MM.1S (cell line): ENCODE results near the gene RPL21.

Source experiments
- DNase-seq: peaks from one replicate; pipeline ENCODE4 v3.0.0-alpha.2; 2015
- H2AFZ ChIP-seq: fragments of 300-600 bp; sonication (generic); 2 replicates; pipeline ENCODE4 v1.6.0; 2016; ENCODE audit warnings: antibody characterized with exemption, low read length
- H3F3A ChIP-seq: fragments of 300-600 bp; sonication (generic); 2 replicates; pipeline ENCODE4 v1.6.1; 2016; ENCODE audit warnings: mild to moderate bottlenecking, antibody characterized with exemption, low read length, moderate library complexity, mixed read lengths; ENCODE audit not compliant: insufficient read depth
- H3K27ac ChIP-seq: fragments of 300-600 bp; sonication (generic); 2 replicates; pipeline ENCODE4 v1.5.1; 2016; ENCODE audit warnings: mild to moderate bottlenecking, low read length
- H3K27me3 ChIP-seq: fragments of 300-600 bp; sonication (generic); replicated peaks from 2 replicates; pipeline ENCODE4 v1.6.0; 2016; ENCODE audit warnings: low read length; ENCODE audit not compliant: insufficient read depth
- H3K36me3 ChIP-seq: fragments of 300-600 bp; sonication (generic); replicated peaks from 2 replicates; pipeline ENCODE4 v1.6.1; 2016; ENCODE audit warnings: mild to moderate bottlenecking, low read length, mixed read lengths; ENCODE audit not compliant: insufficient read depth
- H3K4me1 ChIP-seq: fragments of 300-600 bp; sonication (generic); 2 replicates; pipeline ENCODE4 v1.6.1; 2016; ENCODE audit warnings: low read length, mixed read lengths
- H3K4me2 ChIP-seq: fragments of 300-600 bp; sonication (generic); 2 replicates; pipeline ENCODE4 v1.6.0; 2016; ENCODE audit warnings: low read depth, low read length
- H3K4me3 ChIP-seq: fragments of 300-600 bp; sonication (generic); 2 replicates; pipeline ENCODE4 v1.5.1; 2016; ENCODE audit warnings: low read length, mixed read lengths
- H3K79me2 ChIP-seq: fragments of 300-600 bp; sonication (generic); 2 replicates; pipeline ENCODE4 v1.6.1; 2016; ENCODE audit warnings: mixed run types, low read length, mixed read lengths
- H3K9ac ChIP-seq: fragments of 300-600 bp; sonication (generic); 2 replicates; pipeline ENCODE4 v1.6.1; 2016; ENCODE audit warnings: low read length, mixed read lengths
- H3K9me2 ChIP-seq: fragments of 300-600 bp; sonication (generic); replicated peaks from 2 replicates; pipeline ENCODE4 v1.6.1; 2016; ENCODE audit warnings: mild to moderate bottlenecking, low read length, mixed read lengths; ENCODE audit not compliant: insufficient read depth
- H3K9me3 ChIP-seq: fragments of 300-600 bp; sonication (generic); replicated peaks from 2 replicates; pipeline ENCODE4 v1.6.1; 2016; ENCODE audit warnings: mild to moderate bottlenecking, low read length, mixed read lengths; ENCODE audit not compliant: insufficient read depth
- H4K20me1 ChIP-seq: fragments of 300-600 bp; sonication (generic); 2 replicates; pipeline ENCODE4 v1.6.1; 2016; ENCODE audit warnings: mild to moderate bottlenecking, low read length, moderate library complexity, mixed read lengths; ENCODE audit not compliant: insufficient read depth
- EZH2 ChIP-seq: fragments of 300-600 bp; sonication (generic); optimal IDR thresholded peaks from 2 replicates; pipeline ENCODE3; 2017; ENCODE audit warnings: low read depth, mild to moderate bottlenecking, antibody characterized with exemption, low read length, mixed read lengths
- EZH2phosphoT487 ChIP-seq: fragments of 300-600 bp; sonication (generic); IDR thresholded peaks from 2 replicates; pipeline ENCODE4 v1.6.1; 2018; ENCODE audit warnings: antibody characterized with exemption, low read length
- TF ChIP-seq, protein P1 (sequence below): fragments of 300-600 bp; sonication (generic); IDR thresholded peaks from 2 replicates; pipeline ENCODE4 v1.5.1; 2016; ENCODE audit warnings: antibody characterized with exemption, low read length, mixed read lengths

Gene RPL21

GRCh38 chr13:27236478-27236877 is 14.9 kb upstream of the RPL21 start:
- no peaks in the 10 kb centered on the region for H3K79me2 ChIP-seq
- no peak overlapping the region for H3K4me3 ChIP-seq
- no peaks in the 10 kb centered on the region for H3K4me1 ChIP-seq
- no peaks in the 10 kb centered on the region for H4K20me1 ChIP-seq
- H3K36me3 ChIP-seq, result no peaks in the 10 kb centered on the region
- H3K27ac ChIP-seq, result no peak overlapping the region
- TF ChIP-seq, protein P1, sequence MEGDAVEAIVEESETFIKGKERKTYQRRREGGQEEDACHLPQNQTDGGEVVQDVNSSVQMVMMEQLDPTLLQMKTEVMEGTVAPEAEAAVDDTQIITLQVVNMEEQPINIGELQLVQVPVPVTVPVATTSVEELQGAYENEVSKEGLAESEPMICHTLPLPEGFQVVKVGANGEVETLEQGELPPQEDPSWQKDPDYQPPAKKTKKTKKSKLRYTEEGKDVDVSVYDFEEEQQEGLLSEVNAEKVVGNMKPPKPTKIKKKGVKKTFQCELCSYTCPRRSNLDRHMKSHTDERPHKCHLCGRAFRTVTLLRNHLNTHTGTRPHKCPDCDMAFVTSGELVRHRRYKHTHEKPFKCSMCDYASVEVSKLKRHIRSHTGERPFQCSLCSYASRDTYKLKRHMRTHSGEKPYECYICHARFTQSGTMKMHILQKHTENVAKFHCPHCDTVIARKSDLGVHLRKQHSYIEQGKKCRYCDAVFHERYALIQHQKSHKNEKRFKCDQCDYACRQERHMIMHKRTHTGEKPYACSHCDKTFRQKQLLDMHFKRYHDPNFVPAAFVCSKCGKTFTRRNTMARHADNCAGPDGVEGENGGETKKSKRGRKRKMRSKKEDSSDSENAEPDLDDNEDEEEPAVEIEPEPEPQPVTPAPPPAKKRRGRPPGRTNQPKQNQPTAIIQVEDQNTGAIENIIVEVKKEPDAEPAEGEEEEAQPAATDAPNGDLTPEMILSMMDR, result no peak
- TF ChIP-seq EZH2, result no peak
- TF ChIP-seq EZH2phosphoT487, result no peak
- H3F3A ChIP-seq, result no peaks in the 10 kb centered on the region
- no peak for DNase-seq
- no peaks in the 10 kb centered on the region for H3K9me3 ChIP-seq
- H3K9me2 ChIP-seq, result no peaks in the 10 kb centered on the region
- no peaks in the 10 kb centered on the region for H3K27me3 ChIP-seq
- H3K9ac ChIP-seq, result no peak overlapping the region
- no peak overlapping the region for H3K4me2 ChIP-seq
- no peak overlapping the region for H2AFZ ChIP-seq

GRCh38 chr13:27242702-27243101 is 8.7 kb upstream of the RPL21 start:
- Histone ChIP-seq H3K36me3 (no peaks in the 10 kb centered on the region), H3K79me2 (no peaks in the 10 kb centered on the region), H3K4me2 (no peak overlapping the region), H3K4me1 (no peaks in the 10 kb centered on the region), H3K27me3 (no peaks in the 10 kb centered on the region), H3K9ac (no peak overlapping the region), H3K4me3 (no peak overlapping the region), H3K9me3 (no peaks in the 10 kb centered on the region), H3K27ac (no peak overlapping the region), H3K9me2 (no peaks in the 10 kb centered on the region), H4K20me1 (no peaks in the 10 kb centered on the region), H2AFZ (no peak overlapping the region), H3F3A (no peaks in the 10 kb centered on the region)
- no peak for DNase-seq
- TF ChIP-seq EZH2phosphoT487 (no peak), EZH2 (no peak)
- TF ChIP-seq, protein P1, result no peak

GRCh38 chr13:27245610-27246009 is 5.7 kb upstream of the RPL21 start:
- Histone ChIP-seq H3K4me3 (no peak overlapping the region), H3K9me2 (no peaks in the 10 kb centered on the region), H3K9me3 (no peaks in the 10 kb centered on the region), H3F3A (no peaks in the 10 kb centered on the region), H3K79me2 (peaks cover 7% of the 10 kb centered on the region), H3K4me2 (no peak overlapping the region), H4K20me1 (no peaks in the 10 kb centered on the region), H3K27ac (no peak overlapping the region), H2AFZ (no peak overlapping the region), H3K36me3 (no peaks in the 10 kb centered on the region), H3K27me3 (no peaks in the 10 kb centered on the region), H3K4me1 (no peaks in the 10 kb centered on the region), H3K9ac (no peak overlapping the region)
- TF ChIP-seq EZH2, result no peak
- no peak for TF ChIP-seq EZH2phosphoT487
- DNase-seq, result no peak

GRCh38 chr13:27250833-27251165 is 559 bp upstream of the RPL21 start:
- Histone ChIP-seq H3K9me3 (no peaks in the 10 kb centered on the region), H4K20me1 (no peaks in the 10 kb centered on the region), H3K36me3 (no peaks in the 10 kb centered on the region), H3K9ac (peak overlapping the region; percentile 99), H3K79me2 (peaks cover 55% of the 10 kb centered on the region), H3K4me2 (peak overlapping the region; percentile 85), H3K27ac (peak overlapping the region; percentile 77; the same call in 1 of the 2 replicates), H3F3A (no peaks in the 10 kb centered on the region), H3K4me1 (no peaks in the 10 kb centered on the region), H3K27me3 (no peaks in the 10 kb centered on the region), H2AFZ (peak overlapping the region; percentile 66), H3K4me3 (peak overlapping the region; percentile 94), H3K9me2 (no peaks in the 10 kb centered on the region)
- TF ChIP-seq, protein P1, result no peak
- no peak for TF ChIP-seq EZH2
- TF ChIP-seq EZH2phosphoT487, result no peak
- DNase-seq, result no peak
